Osteoblast (primary cell): ENCODE results near the gene NRGN. TPM values are rescaled to one million over a fixed set of nuclear protein-coding genes. Genes with fewer than 3 reads are reported as not detected.

Source experiments
- DNase-seq: peaks from one replicate; pipeline ENCODE4 v3.0.0; 2011; ENCODE audit warnings: low spot score, mixed read lengths; ENCODE audit not compliant: insufficient read length; ENCODE audit errors: missing footprints
- H2AFZ ChIP-seq: 2 replicates; pipeline ENCODE4 v1.6.0; 2011; ENCODE audit warnings: mild to moderate bottlenecking, low read length
- H3K27ac ChIP-seq: 2 replicates; pipeline ENCODE4 v1.5.1; 2011; ENCODE audit warnings: mild to moderate bottlenecking, low read depth, low read length, moderate library complexity
- H3K27me3 ChIP-seq: 2 replicates; pipeline ENCODE4 v1.6.0; 2012; ENCODE audit warnings: mild to moderate bottlenecking, control low read depth, inconsistent platforms, low read length, moderate library complexity; ENCODE audit not compliant: insufficient read depth
- H3K36me3 ChIP-seq: 2 replicates; pipeline ENCODE4 v1.5.1; 2011; ENCODE audit warnings: mild to moderate bottlenecking, low read length, control low read depth, moderate library complexity; ENCODE audit not compliant: insufficient read depth
- H3K4me1 ChIP-seq: 2 replicates; pipeline ENCODE4 v1.5.1; 2011; ENCODE audit warnings: mild to moderate bottlenecking, low read length, control low read depth, moderate library complexity; ENCODE audit not compliant: insufficient read depth
- H3K4me2 ChIP-seq: 2 replicates; pipeline ENCODE4 v1.6.0; 2011; ENCODE audit warnings: mild to moderate bottlenecking, low read length; ENCODE audit not compliant: insufficient read depth
- H3K4me3 ChIP-seq: fragments of 200-600 bp; sonication (generic); 3 replicates; pipeline ENCODE4 v1.5.1; 2012; ENCODE audit warnings: mild to moderate bottlenecking, low read length, inconsistent platforms; ENCODE audit not compliant: insufficient read depth
- H3K79me2 ChIP-seq: 2 replicates; pipeline ENCODE4 v1.6.0; 2012; ENCODE audit warnings: mild to moderate bottlenecking, low read length, control low read depth, inconsistent platforms; ENCODE audit not compliant: insufficient read depth
- H3K9me3 ChIP-seq: 2 replicates; pipeline ENCODE4 v1.5.1; 2011; ENCODE audit warnings: low read depth, low read length, control low read depth
- H4K20me1 ChIP-seq: 2 replicates; pipeline ENCODE4 v1.6.0; 2012; ENCODE audit warnings: mild to moderate bottlenecking, low read length, control low read depth; ENCODE audit not compliant: insufficient read depth
- total RNA-seq: library from RNA; depleted of rRNA; stranded (reverse); fragments of >200 nt; gene quantifications from 2 replicates; pipeline ENCODE4 v1.2.3, GENCODE V29; 2012
- TF ChIP-seq, protein P1 (sequence below): IDR thresholded peaks from 2 replicates; pipeline ENCODE4 v1.5.1; 2011; ENCODE audit warnings: mild to moderate bottlenecking, low read depth, low read length, moderate library complexity; ENCODE audit errors: extremely low read depth

Gene NRGN
- total RNA-seq, 1 donor = under 0.01 TPM

DNA sequence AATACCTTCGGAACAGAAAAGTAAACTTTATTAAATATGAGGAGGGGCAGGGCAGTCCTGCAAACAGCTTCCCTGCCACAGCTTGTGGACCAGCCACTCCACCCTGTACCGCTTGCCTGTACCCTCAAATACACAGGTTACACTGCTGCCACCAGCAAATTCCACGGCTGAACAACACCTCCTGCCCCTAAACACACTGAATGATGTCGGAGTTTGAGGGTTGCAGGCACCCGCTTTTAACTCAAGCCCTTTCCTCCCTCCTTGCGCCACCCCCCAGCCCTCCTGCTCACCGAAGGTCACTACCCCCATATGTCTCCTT, 8.3 kb downstream of the NRGN start:
- TF ChIP-seq, protein P1, sequence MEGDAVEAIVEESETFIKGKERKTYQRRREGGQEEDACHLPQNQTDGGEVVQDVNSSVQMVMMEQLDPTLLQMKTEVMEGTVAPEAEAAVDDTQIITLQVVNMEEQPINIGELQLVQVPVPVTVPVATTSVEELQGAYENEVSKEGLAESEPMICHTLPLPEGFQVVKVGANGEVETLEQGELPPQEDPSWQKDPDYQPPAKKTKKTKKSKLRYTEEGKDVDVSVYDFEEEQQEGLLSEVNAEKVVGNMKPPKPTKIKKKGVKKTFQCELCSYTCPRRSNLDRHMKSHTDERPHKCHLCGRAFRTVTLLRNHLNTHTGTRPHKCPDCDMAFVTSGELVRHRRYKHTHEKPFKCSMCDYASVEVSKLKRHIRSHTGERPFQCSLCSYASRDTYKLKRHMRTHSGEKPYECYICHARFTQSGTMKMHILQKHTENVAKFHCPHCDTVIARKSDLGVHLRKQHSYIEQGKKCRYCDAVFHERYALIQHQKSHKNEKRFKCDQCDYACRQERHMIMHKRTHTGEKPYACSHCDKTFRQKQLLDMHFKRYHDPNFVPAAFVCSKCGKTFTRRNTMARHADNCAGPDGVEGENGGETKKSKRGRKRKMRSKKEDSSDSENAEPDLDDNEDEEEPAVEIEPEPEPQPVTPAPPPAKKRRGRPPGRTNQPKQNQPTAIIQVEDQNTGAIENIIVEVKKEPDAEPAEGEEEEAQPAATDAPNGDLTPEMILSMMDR = no peak
- Histone ChIP-seq H3K4me2 (no peak overlapping the region), H3K79me2 (no peaks in the 10 kb centered on the region), H4K20me1 (no peaks in the 10 kb centered on the region), H3K4me3 (no peak overlapping the region), H3K9me3 (no peaks in the 10 kb centered on the region), H2AFZ (no peak overlapping the region), H3K27me3 (peaks cover 56% of the 10 kb centered on the region), H3K4me1 (peaks cover 12% of the 10 kb centered on the region), H3K27ac (no peak overlapping the region), H3K36me3 (no peaks in the 10 kb centered on the region)
- DNase-seq = no peak

DNA sequence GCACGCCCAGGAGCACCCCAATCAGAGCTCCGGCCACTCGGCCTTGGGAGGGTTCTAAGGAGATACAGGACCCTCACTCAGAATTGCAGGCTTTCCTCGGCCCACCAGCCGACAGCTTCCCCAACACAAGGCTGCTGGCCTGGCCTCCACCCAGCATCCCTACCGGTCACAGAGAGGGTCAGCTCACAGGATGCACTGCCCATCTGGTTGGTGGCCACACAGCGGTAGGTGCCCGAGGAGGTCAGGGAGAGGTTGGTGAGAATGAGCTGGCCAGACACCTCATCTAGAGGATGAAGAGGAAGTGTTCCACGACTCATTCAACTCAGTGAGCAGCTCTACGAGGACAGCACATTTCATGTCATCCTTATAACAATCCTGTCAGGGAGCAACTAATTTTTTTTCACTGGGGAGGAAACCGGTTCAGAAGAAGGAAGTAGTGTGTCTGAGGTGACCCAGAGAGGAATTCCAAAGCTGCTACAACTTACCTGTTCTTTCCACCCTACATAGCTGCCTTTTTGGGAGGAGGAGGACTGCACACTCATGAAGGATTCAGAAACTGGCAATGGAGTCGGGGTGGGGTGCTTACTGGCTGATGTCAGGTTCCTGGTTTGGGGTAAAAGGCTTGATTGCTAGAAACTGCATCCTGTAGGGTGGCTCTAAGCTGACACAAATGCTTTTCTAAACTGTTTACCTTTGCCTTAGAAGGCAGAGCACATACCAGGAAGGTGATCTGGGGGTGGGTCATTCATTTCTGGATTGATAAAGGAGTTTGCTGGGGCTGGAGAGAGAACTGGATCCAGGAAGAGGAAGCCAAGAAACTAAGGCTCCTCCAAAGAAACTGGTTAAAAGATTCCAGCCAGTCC, 9.0 kb downstream of the NRGN start:
- H3K36me3 ChIP-seq = no peaks in the 10 kb centered on the region
- peaks cover 49% of the 10 kb centered on the region for H3K27me3 ChIP-seq
- H3K9me3 ChIP-seq = no peaks in the 10 kb centered on the region
- no peak overlapping the region for H2AFZ ChIP-seq
- peak; percentile 88 for DNase-seq
- no peak overlapping the region for H3K4me3 ChIP-seq
- peaks cover 12% of the 10 kb centered on the region for H3K4me1 ChIP-seq
- no peak overlapping the region for H3K4me2 ChIP-seq
- H3K79me2 ChIP-seq = no peaks in the 10 kb centered on the region
- H4K20me1 ChIP-seq = no peaks in the 10 kb centered on the region
- TF ChIP-seq, protein P1 = no peak
- no peak overlapping the region for H3K27ac ChIP-seq

DNA sequence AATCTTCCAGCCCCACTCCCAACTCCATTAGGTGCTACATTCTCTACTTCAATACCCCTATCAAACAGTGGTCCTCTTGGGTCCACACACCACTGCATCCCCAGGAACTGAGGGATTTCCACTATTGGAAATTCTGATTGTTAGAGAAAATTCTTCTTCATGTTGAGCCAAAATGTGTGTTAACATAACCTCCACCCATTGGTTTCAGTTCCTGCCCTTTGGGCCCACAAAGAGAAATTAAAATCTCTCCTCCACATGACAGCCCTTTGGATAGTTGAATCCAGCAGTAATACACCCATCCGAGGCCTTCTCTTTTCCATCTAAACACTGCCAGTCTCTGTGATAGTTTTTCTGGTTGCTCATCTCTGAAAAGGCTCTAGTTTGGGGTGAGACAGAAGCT, 10.2 kb downstream of the NRGN start:
- no peaks in the 10 kb centered on the region for H3K9me3 ChIP-seq
- no peaks in the 10 kb centered on the region for H3K79me2 ChIP-seq
- H4K20me1 ChIP-seq = no peaks in the 10 kb centered on the region
- H3K27ac ChIP-seq = no peak overlapping the region
- no peak overlapping the region for H3K4me3 ChIP-seq
- peaks cover 12% of the 10 kb centered on the region for H3K4me1 ChIP-seq
- H2AFZ ChIP-seq = no peak overlapping the region
- H3K27me3 ChIP-seq = peaks cover 37% of the 10 kb centered on the region
- H3K36me3 ChIP-seq = no peaks in the 10 kb centered on the region
- H3K4me2 ChIP-seq = no peak overlapping the region
- DNase-seq = no peak
- TF ChIP-seq, protein P1 = no peak

DNA sequence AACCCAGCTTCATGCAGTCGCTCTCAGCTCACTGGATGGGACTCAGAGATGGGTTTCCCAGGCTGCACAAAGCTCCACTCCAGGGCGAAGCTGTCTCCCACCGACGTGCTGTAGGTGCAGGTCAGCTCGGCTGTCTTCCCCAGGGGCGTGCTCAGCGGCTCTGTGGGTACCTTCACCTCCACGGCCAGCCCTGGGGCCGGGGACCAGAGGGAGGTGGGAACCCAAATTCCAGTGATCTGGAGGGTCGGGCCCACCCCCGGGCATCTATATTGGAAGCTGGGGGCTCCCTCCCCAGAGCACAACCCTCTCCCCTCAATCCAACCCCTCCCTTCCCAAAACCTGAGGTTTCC, 11.6 kb downstream of the NRGN start:
- peaks cover 29% of the 10 kb centered on the region for H3K27me3 ChIP-seq
- no peaks in the 10 kb centered on the region for H3K79me2 ChIP-seq
- no peaks in the 10 kb centered on the region for H3K9me3 ChIP-seq
- no peak overlapping the region for H3K4me2 ChIP-seq
- H4K20me1 ChIP-seq = no peaks in the 10 kb centered on the region
- TF ChIP-seq, protein P1 = no peak
- H3K4me1 ChIP-seq = peaks cover 3% of the 10 kb centered on the region
- no peak overlapping the region for H3K4me3 ChIP-seq
- H3K27ac ChIP-seq = no peak overlapping the region
- H3K36me3 ChIP-seq = no peaks in the 10 kb centered on the region
- no peak overlapping the region for H2AFZ ChIP-seq
- no peak for DNase-seq
